HG03139 (cell line): ENCODE measurements around the gene LPAR1.

Experiments
- ATAC-seq: cut with Tn5 transposase; IDR thresholded peaks from one replicate; pipeline ENCODE4 v1.9.1; 2021; ENCODE audit not compliant: unreplicated experiment

The LPAR1 gene

GRCh38 chr9:110958847-110959246, 79.4 kb downstream of the LPAR1 start:
- ATAC-seq = no peak

DNA sequence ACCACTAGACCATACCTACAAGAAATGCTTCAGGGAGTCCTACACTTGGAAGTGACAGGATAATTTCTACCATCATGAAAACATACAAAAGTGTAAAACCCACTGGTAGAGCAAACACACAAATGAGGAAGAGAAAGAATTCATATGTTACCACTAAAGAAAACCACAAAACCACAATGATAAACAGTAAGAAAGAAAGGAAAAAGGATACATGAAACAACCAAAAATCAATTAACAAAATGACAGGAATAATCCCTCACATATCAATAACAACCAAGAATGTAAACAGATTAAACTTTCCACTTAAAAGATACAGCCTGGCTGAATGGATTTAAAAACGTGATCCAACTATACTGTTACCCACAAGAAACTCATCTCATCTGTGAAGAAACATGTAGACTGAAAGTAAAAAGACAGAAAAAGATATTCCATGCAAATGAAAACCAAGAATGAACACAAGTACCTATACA, 83.4 kb downstream of the LPAR1 start:
- no peak for ATAC-seq

GRCh38 chr9:110952540-110952859, 85.8 kb downstream of the LPAR1 start:
- ATAC-seq = no peak

- no peak for ATAC-seq
Observed at GRCh38 chr9:110951805-110952539, 86.3 kb downstream of the LPAR1 start.

GRCh38 chr9:110950041-110950645, 88.1 kb downstream of the LPAR1 start:
- no peak for ATAC-seq

GRCh38 chr9:110949081-110949480, 89.2 kb downstream of the LPAR1 start:
- no peak for ATAC-seq

DNA sequence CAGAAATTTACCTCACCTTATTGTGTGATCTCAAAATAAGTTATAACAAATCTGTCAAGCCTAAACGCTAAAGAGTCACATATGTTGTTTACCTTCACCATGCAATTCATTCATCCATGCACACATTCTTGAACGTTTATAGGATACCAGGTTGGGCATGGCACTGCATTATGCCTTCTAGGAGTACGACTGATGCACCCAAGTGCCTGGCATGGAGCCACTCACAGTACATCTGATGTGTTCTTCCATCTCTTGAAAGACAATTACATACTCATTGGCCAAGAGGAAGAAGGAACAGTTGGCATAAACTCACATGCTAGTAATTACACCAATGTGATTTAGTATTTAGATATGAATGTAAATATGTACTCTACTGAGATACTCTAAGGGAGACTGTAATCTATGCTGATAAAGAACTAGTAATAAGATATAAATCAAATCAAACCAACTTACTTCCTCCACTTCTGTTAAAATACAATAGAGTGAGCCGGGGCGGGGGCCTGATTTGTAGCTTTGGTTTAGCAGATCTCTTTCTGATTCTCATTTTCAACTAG, 90.7 kb downstream of the LPAR1 start:
- no peak for ATAC-seq

GRCh38 chr9:110942522-110942921, 95.7 kb downstream of the LPAR1 start:
- no peak for ATAC-seq

GRCh38 chr9:110940951-110941557, 97.2 kb downstream of the LPAR1 start:
- ATAC-seq = no peak

DNA sequence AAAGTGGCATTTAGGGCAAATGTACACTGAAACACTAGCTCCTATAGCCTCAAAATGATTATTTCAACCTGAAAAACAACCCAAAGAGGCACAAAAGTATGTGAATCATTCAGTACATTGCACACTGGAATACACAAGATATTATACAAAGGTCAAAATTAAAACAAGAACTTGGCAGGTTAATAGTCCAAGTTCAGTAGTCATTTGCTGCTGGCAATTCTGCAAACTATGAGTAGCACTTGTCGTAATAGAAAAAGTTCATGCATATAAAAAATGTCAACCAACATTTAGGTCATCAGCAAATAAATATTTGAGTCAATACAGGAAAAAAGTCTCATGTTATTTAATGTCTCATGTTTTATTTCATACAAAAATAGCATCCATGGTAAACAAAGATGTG, 98.7 kb downstream of the LPAR1 start:
- ATAC-seq = no peak

- no peak for ATAC-seq
Observed at GRCh38 chr9:110939047-110939446, 99.2 kb downstream of the LPAR1 start.

- no peak for ATAC-seq
Observed at GRCh38 chr9:110938242-110938641, 100.0 kb downstream of the LPAR1 start.

DNA sequence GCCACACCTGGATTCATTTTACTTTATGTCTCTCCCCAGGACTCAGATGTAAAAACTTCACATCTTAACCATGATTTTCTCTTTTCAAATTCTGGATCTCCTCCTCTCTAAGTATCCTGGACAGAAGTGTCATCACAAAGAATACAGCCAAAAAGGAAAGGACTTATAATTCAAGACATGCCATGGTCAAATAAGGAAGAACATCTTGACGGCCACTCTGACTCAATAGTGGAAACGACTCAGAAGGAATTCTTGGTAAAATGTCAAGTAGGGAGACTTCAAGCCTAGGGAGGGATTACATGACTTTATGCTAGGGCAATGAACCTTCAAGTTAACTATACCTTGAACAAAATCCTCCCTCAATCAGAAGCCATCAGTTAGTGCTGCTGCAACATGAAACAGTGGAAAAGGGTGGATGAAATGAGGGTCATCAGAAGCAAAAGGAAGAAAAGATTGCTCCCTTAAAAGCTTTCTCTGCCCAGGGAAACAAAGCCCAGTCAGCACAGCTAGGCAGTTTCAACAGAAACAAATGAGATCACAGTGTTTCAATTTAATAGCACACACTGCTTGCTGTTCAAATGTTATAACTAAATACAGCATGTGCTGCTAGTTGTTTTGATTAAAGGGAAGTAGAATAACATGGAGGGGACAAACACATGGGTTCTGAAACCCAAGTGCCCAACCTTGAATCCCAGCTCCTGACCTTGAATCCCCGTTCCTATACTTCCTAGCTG, 101.4 kb downstream of the LPAR1 start:
- no peak for ATAC-seq

DNA sequence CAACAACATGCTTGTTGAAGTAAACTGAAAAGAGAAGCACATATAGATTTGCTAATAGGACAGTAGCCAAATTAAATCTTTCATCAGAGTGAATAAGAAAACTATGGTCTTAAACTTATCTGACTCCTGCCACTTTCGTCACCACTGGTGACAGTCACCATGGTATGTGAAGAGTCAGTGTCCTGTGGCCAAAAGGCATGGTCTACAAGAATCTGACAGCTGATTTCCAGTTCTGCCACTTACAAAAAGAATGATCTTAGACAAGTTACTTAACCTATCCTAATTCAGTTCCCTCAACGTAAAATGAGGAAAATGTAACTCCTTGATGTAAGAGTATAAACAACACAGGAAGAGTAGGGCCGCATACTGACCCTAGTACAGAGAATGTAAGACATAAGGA, 102.0 kb downstream of the LPAR1 start:
- no peak for ATAC-seq

- ATAC-seq = no peak
Observed at GRCh38 chr9:110935829-110936228, 102.4 kb downstream of the LPAR1 start.

DNA sequence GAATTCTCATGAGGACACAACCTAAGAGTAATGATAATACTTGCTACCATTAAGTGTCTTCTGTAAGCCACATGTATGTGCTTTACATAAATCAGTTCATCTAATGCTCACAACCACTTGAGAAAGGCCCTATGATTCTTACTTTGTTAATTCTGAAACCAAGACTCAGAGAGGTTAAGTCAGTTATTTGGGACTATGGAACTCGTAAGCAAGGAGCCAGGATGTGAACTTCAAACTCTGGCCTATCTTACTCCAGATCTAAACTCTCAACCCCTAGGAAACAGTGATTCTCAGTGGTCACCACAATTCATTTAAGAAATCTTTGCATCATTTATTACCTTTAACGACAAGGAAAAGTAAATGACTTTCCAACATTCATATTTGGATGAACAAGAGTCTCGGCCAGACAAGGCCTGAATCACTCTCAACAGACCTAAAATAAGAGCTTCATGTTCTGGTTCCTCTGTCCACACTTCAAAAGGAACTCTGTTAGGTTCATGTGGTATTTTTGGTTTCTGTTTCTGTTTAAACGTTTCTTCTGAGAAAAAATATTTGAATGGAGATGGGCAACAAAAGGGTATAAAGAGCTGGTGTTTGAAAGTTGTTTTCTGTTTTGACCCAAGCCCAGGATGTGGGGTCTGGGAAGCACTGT, 104.8 kb downstream of the LPAR1 start:
- no peak for ATAC-seq

- no peak for ATAC-seq
Observed at GRCh38 chr9:110932863-110933262, 105.4 kb downstream of the LPAR1 start.

- no peak for ATAC-seq
Observed at GRCh38 chr9:110928599-110928998, 109.7 kb downstream of the LPAR1 start.

DNA sequence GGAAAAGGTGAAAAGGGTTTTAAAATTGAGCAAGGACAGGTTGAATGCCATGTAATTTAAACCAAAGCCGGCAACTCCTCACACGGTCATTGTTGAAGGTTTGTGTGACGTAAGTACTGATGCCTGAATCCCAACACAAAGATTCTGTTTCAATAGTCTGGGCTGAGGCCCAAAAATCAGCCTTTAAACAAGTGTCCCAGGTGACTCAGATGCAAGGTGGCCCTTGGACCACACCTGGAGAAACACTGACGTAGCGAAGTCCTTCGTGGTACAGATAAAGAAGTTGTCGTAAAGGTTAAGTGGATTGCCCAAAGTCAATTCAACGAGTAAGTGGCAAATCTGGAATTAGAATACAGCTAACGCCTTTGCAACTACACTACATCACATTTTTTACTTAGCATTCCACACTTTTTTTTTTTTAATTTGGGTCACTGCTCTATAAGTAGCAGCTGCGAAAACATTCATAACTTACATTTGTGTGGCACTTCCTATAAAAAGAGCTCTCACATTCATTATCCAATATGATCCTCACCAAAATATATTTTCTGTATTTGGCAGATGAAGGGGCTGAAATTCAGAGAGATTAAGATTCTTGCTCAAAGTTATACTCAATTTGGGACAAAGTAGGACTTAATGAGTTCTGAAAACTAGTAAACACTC, 111.3 kb downstream of the LPAR1 start:
- ATAC-seq = no peak

- ATAC-seq = no peak
Observed at GRCh38 chr9:110923601-110924000, 114.7 kb downstream of the LPAR1 start.
